Measurements from ENCODE around the gene OGFOD3. TPM values are rescaled to one million over a fixed set of nuclear protein-coding genes. Genes with fewer than 3 reads are reported as not detected.
"Not testable (repeated sequence)": the region's sequence is repeated elsewhere in the genome, so short reads cannot be mapped to it uniquely, and the experiment has no call there.

OGFOD3 gene
- polyA plus RNA-seq, 1 donor, result 21.5 TPM

DNA sequence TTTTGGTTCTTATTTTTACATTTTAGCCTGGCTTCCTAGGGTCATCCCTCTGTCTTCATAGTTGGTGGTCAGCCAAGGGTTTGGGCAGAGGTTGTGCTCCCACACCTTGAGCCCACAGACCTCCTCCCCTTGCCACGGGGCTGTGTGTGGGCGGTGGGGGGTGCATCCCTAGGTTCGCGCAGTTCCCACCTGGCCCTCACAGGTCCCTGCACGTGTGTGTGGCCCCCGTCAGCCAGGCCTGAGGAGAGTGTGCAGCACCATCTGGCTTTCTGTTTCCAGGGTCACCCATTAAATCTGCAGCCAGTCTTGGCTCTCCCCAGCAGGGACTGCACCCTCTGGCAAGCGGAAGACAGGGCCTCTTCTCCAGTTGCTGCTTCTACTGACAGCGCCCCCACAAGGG lies 13.6 kb upstream of the OGFOD3 start:
- no peak for DNase-seq

DNA sequence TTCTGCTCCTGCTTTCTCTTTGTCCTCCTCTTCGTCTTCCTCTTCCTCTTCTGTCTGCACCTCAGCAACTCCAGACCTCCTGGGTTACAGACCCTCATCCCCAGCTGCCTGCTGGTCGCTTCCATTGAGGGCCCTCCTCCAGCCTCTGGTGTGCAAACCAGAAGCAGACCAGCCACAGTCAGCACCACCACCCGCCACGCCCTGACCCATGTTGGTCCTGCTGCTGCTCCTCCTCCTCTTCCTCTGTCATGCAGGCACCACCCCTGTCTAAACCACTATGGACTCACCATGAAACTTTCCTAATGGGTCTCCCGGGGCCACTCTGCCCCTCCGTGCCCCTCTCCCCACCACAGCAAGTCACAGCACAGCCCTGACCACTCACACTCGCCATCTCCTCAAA lies 11.4 kb upstream of the OGFOD3 start:
- DNase-seq, result no peak

DNA sequence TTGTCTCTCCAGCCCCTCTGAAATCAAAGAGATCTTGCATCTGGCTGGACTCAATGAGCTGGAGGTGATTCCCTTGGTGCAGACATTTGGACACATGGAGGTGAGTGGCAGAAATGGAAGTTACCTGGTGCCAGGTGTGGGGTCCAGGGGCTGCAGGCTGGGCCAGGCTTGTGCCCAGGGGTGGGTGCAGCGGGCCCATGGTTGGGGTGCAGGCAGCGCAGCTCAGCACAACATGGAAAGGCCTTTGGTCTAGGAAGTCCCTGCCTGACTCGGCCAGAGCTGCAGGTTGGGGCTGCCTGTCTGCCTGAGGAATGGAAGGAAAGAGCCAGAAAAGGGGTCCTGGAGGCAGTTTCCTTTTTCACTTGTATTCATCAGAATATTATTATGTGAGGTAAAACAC lies 10.2 kb upstream of the OGFOD3 start:
- no peak for DNase-seq

DNA sequence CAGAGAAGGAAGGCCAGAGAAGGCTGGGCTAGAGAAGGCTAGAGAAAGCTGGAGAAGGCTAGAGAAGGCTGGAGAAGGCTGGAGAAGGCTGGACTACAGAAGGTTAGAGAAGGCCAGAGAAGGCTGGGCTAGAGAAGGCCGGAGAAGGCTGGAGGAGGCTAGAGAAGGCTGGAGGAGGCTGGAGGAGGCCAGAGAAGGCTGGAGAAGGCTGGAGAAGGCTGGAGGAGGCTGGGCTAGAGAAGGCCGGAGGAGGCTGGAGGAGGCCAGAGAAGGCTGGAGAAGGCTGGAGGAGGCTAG lies 6.4 kb upstream of the OGFOD3 start:
- no peak for DNase-seq

DNA sequence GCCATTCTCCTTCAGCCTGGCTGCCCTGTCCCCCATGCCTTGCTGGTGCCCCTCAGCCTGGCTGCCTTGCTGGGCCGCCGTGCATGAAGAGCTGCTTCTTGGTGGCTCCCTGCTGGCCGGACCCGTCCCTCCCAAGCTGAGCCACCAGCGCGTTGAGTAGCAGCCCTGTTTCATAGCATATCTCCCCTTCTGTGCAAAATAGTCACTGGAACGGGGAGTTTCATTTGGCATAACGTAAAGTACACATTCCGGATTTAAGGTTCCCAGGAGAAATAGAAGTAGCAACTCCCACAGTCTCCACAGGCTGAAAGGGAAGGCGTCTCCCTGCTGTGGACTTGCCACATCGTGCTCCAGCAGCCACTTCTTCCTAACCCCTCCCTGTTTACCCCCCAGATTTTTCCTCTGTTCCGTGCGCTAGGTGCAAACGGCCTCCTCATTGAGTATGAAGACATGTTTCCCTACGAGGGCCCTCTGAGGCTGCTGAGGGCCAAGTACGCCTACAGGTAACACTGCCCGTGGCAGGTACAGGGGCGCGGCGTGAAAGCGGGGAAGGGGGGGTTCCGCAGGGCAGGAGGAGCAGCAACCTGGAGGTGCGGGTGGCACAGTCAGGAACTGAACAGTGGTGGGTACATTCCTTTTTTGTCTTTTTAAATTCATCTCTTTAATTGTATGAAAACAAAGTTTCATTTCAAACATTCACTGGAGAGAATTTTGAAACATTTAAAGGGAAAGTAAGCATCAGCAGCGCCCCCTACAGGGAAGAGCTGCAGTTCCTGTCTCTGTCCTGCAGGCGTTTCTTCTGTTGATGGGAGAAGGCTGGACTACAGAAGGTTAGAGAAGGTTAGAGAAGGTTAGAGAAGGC lies 5.8 kb upstream of the OGFOD3 start:
- DNase-seq, result no peak

DNA sequence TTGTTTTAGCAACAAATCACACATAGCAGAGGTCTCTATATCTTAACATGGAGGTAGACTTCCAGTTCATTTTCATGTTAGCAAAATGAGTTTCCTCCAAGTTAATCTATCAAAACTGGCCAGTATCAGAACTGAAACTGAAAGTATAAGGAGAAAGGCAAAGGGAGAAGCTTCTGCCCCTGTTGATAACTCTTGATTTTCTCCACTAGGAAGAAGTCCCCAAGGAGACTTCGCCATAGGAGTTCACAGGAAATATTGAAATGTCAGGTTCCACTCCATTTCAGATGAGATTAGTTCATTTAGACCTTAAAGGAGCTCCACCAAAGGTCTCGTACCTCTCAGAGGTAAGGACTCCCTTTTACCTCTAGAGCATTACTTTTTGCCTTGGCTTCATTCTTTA lies 1.2 kb upstream of the OGFOD3 start:
- DNase-seq, result no peak

DNA sequence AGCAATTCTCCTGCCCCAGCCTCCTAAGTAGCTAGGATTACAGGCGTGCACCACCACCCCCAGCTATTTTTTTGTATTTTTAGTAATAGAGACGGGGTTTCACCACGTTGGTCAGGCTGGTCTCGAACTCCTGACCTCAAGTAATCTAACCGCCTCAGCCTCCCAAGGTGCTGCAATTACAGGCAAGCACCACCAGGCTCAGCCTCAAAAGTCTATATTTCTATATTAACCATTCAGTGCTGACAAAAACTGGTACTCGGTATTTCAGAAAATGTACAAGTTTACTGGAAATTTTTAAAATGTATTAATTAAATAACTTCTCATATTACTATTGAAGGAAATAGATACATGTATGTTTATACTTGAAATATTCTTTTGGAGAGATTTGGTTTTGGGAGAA lies 1.6 kb downstream of the OGFOD3 start:
- no peak for DNase-seq

DNA sequence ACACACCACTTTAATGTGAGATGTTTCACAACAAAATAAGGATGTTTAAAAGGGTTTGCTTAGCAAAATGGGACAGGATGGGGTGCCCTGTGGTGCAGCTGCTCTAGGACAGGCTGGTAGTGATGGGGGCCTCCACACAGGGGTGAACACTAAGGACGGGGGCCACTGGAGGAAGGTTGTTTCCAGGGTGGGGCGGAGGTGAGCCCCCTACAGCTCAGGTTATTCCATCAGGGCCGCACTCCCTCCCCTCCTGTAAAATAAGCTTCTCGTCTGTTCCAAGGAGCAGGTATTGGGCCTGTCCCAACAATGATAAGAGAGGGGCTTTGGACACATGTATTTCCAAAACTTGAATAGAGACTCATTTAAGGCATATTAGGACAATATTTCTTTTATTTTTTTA lies 2.1 kb downstream of the OGFOD3 start:
- DNase-seq, result no peak

DNA sequence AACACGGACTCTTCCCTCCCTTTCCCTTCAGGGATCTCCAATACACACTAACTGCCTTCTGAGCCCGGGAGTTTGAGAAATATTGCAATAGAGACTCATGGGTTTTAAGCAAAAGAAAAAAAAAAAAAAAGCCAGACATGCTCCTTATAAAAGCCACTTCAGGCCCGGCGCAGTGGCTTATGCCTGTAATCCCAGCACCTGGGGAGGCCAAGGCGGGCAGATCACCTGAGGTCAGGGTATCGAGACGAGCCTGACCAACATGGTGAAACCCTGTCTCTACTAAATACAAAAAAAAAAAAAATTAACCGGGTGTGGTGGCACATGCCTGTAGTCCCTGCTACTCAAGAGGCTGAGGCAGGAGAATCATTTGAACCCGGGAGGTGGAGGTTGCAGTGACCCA lies 2.6 kb downstream of the OGFOD3 start:
- DNase-seq, result no peak

DNA sequence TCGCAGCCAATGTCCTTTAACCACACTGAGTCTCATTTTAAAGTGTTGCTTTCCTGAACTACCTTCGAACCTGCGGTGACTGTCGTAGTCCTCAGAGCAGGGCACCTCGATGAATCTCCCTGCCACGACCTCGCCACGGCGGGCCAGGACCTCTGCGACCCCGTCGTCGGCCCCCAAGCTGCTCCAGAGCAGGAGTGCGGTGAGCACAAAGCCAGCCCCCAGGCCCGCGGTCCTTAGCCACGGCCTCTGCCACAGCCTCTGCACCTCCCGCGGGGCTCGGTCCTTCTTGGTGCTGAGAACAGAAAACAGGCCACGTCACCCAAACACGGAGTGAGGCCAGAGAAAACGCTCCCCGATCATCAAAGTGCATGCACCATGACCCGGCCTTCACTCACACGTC lies 3.0 kb downstream of the OGFOD3 start:
- no peak for DNase-seq

DNA sequence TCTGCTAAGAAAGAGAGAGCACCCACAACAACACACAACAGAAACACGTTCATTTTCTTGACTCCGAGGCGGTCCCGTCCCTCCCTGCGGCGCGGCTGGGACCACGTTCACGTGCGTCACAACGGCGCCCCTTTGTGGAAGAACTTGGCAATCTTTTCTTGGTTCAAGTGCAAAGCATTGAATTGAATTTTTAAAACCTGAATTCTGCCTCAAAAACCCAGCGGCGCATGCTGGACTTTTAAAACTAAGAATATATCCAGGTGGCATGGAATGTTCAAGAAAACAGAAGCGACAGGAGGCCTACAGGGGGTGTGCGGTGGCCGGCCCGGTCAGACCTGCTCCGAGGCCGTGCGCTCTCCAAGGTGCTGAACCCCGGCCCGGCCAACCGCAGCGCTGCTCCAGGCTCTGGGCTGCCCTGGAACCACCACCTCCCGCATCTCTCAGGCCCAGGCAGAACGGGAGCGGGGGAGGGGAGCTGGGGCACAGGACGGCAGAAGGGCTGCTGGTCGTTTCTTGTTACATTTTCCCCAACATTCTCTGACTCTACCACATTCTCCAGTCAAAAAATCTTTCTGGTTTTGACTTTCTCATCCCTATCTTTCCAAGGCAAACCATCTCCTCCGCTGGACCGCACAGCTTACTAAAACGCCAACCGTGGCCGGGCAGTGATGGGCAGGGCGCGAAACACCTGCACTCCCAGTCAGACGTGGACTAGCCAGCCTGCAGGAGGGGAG lies 3.7 kb downstream of the OGFOD3 start:
- DNase-seq, result peak; percentile 83

DNA sequence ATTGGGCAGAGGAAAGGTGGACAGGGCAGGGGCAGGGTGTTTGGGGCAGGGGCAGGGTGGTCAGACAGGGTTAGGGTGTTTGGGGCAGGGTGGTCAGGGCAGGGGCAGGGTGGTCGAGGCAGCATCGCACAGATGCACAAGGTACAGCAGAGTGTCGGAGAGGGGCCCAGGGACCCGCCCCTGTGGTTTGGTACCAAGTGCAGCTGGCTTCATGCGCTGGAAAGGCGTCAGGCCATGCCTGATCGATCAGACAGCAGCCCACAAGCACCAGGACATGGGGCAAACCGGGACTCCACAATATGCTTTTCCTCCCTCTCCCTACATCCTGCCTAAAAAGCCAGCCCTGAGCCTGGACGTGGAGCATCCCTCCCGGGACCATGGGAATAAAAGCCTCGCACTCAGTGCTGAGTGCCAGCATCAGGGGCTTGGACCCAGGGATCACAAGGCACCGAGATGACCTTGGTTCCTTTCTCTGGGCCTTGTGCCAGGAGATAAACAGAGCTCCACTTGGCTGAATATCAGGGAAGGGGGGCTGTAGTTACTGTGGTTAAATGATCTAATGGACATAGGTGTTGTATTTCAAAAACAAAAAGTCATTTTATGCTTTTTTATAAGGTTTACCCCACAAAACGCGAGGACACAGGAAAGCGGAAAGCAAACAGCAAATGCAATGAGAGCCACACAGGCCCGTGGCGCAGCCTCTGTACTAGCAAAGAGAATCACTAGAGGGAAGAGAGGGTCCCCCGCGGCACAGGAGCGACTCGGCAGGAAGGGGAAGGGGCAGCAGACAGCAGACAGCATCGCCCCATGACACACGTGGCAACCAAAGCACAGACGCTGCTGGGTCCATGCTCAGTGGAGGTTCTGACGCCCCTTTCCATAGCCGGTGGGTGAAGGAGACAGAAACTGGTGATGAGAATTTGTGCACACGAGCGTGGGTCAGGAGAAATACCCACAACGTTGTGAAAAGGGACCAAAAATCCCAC lies 5.6 kb downstream of the OGFOD3 start:
- no peak for DNase-seq

DNA sequence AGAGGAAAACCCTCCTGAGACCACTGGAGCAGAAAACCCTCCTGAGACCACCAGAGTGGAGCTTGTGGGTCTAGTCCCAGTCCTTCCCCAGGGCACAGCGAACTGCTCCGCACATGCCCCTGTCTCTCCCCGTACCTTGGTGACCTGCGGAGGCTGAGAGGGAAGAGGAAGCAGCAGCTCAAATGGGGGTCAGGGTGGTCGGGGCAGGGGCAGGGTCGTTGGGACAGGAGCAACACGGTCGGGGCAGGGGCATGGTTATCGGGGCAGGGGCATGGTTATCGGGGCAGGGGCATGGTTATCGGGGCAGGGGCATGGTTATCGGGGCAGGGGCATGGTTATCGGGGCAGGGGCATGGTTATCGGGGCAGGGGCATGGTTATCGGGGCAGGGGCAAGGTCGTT lies 6.3 kb downstream of the OGFOD3 start:
- not testable (repeated sequence) for DNase-seq

DNA sequence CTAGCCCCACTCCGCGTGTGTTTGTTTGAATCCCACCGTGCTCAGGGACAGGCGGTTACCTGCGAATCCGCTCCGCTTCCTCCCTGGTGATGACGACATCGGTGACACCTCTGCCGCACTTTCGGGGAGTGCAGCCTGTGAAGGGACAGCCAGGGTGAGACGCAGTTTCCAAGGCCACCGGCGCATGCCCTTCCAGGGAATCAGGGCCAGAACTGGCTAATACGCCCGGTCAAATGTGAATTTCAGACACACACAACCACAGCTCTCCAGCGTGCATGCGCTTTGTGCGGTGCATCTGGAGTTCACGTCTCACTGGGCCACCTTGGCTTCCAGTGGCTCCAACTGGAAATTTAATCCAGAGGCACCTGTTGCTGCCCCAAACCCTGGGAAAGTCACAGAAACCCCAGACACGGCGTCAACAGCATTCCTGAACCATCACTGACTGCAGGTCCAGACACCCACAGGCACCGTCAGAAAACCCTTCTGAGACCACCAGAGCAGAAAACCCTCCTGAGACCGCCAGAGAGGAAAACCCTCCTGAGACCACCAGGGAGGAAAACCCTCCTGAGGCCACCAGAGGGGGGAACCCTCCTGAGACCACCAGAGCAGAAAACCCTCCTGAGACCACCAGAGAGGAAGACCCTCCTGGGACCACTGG lies 6.9 kb downstream of the OGFOD3 start:
- DNase-seq, result no peak

DNA sequence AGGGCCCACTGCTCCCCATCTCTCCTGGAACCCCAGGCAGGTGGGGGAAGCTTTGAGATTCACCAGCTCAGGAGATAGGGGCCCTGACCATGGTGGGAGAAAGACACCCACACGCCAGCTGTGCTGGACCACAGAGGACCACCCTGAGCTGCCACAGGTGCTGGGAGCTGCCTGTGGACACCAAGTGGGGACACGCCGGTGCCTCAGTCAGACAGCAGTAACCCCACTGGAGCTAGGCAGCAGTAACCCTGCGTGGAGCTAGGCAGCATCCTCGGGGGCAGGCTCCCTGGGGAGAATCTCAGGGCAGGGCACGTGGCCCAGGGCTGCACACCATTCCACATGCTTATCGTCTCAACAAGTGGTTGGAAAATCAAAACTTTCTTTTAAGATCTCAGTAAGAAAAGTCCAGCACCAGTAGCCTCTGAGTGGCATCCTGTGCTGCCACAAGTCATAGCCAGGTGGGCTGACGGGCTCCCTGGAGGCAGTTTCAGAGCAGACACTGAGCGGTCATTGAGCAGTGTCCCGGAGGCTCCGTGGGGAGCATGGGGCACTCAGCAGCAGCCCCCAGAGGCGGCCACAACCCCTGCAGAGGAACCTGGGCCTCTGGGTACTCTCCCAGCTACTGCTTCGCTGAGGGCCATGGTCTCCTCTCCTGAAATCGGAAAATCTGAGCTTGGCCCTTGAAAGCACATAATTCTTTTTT lies 8.2 kb downstream of the OGFOD3 start:
- no peak for DNase-seq

DNA sequence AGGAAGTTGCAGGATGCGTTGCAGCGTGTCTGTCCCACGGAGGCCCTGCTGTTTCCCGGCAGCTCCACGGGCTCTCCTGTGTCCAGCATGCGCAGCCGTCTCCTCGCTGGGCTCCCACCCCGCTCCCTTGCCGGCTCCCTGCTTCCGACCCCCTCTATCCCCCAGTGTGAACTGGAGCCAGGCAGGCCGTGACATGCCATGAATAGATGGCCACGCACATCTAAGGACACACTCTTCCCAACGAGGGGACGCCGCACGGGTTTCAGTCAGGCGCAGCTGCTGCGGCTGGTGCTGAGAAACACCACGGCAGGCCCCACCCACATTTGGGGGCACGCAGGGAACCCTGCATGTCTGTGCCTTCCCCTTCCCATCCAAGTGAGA lies 9.5 kb downstream of the OGFOD3 start:
- no peak for DNase-seq

DNA sequence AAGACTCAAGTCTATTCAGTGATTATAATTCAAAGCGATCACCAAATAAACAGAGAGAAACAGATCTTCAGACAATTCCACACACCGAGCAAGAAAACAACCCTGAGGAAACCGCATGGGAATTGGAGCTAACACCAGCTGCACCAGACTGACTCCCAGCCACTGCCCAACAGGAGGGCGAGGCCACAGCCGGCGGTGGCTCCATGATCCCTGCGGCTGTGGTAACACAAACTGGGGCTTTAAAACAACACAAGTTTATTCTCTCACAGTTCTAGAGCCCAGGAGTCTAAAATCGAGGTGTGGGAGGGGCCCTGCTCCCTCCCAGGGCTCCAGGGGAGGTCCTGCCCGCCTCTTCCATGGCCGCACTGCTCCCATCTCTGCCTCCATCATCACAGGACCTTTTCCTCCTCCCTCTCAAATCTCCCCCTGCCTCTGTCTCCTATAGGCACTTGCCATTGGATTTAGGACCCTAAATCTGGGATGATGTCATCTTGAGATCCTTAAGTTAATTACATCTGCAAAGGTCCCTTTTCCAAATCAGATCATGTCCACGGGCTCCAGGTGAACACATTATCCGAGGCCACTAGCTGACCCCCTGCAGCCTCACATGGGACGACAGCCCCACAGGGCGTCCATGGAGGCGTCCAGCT lies 10.0 kb downstream of the OGFOD3 start:
- DNase-seq, result no peak

DNA sequence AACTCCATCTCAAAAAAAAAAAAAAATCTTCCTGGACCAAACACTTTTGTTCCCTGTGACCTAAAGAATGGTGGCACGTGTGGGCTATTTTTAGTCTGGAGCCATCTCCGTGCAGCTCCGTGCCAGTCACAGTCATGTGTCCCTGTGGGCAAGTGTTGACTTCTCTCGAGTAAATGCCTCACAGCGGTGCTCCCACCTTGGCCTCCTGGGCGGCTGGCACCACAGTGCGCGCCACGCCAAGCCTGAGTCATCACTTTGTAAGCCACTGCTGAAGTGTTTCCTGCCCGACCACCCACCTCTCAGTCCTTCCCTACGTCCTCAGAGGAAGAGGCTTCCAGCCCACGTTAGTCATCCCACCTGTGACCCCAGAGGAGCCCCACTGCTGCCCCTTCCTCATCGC lies 11.1 kb downstream of the OGFOD3 start:
- no peak for DNase-seq

DNA sequence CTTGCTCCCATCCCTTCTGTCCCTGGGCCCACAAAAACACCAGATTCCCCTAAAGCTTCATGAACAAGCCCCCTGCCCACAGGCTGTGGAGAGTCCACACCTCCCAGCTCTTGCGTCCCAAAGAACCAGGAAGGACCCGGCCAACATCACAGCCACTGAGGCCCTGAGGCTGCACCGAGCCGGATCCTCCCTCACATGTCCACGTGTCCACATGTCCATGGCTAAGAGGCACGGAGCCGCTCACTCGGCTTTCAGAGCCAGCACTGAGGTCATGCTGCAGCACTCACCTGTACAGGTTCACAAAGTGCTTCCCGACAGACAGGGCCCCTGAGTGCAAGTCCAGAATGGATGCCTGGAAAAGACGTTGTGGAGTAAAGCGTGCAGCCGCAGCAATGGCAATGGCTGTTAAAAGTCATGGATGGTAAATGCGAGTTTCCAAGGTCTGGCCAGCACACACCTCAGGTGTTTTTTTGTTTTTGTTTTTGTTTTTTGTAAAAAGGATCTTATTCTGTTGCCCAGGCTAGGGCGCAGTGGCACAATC lies 12.2 kb downstream of the OGFOD3 start:
- DNase-seq, result no peak

DNA sequence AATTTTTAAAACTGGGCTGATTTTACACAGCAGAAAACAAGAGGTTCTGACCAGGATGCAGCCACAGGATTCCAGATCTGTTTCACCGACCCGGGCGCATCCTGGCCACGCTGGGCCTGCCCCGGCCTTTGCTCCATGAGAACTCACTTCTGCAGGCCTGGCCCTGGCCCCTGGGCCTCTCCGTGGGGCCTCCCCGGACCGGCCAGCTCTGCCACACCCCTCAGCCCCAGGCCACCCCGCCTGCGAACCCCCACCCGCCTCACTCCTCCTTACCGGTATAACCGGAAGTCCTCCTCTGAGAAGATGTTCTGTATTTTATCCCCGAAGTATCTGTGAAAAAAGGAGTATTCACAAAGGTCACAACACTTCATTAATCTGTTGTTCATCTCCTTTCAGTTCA lies 13.3 kb downstream of the OGFOD3 start:
- no peak for DNase-seq

Data from hindlimb muscle (tissue), 1 donor.